Upper lobe of left lung (tissue), 4 donors: ENCODE results near the gene RAPH1.
"Not testable (repeated sequence)": the region's sequence is repeated elsewhere in the genome, so short reads cannot be mapped to it uniquely, and the experiment has no call there.

Experiments used
- POLR2A ChIP-seq, 4 donors: fragments of 450-650 bp; IDR thresholded peaks; one replicate each; pipeline ENCODE4 v1.5.1; 2016 to 2017; ENCODE audit warnings: antibody characterized with exemption in 4 of 4, mild to moderate bottlenecking in 2 of 4
- POLR2AphosphoS5 ChIP-seq, 2 donors: sonication (generic); formaldehyde crosslinking; IDR thresholded peaks; one replicate each; pipeline ENCODE4 v1.5.1; 2017; ENCODE audit warnings: antibody characterized with exemption in 2 of 2
- TF ChIP-seq, protein P1 (sequence below), 6 experiments: fragments of 450-650 bp in 4 of 6; fragments of 200-600 bp in 2 of 6; sonication (generic) in 2 of 6; IDR thresholded peaks; one replicate each; pipeline ENCODE4 v1.5.1; 2016 to 2019; ENCODE audit warnings: antibody characterized with exemption in 6 of 6

DNA sequence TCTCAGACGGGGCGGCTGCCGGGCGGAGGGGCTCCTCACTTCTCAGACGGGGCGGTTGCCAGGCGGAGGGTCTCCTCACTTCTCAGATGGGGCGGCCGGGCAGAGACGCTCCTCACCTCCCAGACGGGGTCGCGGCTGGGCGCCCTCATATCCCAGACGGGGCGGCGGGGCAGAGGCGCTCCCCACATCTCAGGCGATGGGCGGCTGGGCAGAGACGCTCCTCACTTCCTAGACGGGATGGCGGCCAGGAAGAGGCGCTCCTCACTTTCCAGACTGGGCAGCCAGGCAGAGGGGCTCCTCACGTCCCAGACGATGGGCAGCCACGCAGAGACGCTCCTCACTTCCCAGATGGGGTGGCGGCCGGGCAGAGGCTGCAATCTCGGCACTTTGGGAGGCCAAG lies 162.4 kb downstream of the RAPH1 start:
- TF ChIP-seq POLR2A, POLR2AphosphoS5 (IDR thresholded peaks at IDR 0.05): not testable (repeated sequence)
- TF ChIP-seq, protein P1, sequence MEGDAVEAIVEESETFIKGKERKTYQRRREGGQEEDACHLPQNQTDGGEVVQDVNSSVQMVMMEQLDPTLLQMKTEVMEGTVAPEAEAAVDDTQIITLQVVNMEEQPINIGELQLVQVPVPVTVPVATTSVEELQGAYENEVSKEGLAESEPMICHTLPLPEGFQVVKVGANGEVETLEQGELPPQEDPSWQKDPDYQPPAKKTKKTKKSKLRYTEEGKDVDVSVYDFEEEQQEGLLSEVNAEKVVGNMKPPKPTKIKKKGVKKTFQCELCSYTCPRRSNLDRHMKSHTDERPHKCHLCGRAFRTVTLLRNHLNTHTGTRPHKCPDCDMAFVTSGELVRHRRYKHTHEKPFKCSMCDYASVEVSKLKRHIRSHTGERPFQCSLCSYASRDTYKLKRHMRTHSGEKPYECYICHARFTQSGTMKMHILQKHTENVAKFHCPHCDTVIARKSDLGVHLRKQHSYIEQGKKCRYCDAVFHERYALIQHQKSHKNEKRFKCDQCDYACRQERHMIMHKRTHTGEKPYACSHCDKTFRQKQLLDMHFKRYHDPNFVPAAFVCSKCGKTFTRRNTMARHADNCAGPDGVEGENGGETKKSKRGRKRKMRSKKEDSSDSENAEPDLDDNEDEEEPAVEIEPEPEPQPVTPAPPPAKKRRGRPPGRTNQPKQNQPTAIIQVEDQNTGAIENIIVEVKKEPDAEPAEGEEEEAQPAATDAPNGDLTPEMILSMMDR (IDR thresholded peaks at IDR 0.05), result not testable (repeated sequence)
